BLaER1 (cell line): ENCODE data around the gene NUDC.
A peak's percentile ranks its signal among the peaks of the same experiment; 100 is the strongest.

Experiments
- H3K27ac ChIP-seq: shearing (Covaris generic); formaldehyde crosslinking; 2 replicates; pipeline ENCODE4 v1.8.1; 2022
- H3K27me3 ChIP-seq: shearing (Covaris generic); formaldehyde crosslinking; 2 replicates; pipeline ENCODE4 v1.8.1; 2022
- H3K36me3 ChIP-seq: shearing (Covaris generic); formaldehyde crosslinking; 2 replicates; pipeline ENCODE4 v1.8.1; 2022
- H3K4me1 ChIP-seq: shearing (Covaris generic); formaldehyde crosslinking; 2 replicates; pipeline ENCODE4 v1.8.1; 2022
- H3K4me2 ChIP-seq: shearing (Covaris generic); formaldehyde crosslinking; 2 replicates; pipeline ENCODE4 v1.8.1; 2022
- H3K4me3 ChIP-seq: shearing (Covaris generic); formaldehyde crosslinking; 2 replicates; pipeline ENCODE4 v1.8.1; 2022
- H3K9ac ChIP-seq: shearing (Covaris generic); formaldehyde crosslinking; 2 replicates; pipeline ENCODE4 v1.8.1; 2022
- H3K9me3 ChIP-seq: shearing (Covaris generic); formaldehyde crosslinking; 2 replicates; pipeline ENCODE4 v1.8.1; 2022
- H4K20me1 ChIP-seq: shearing (Covaris generic); formaldehyde crosslinking; 2 replicates; pipeline ENCODE4 v1.8.1; 2022
- Cebpa-rat ChIP-seq: shearing (Covaris generic); IDR thresholded peaks from 2 replicates; pipeline ENCODE4 v1.8.1; 2022

NUDC gene

DNA sequence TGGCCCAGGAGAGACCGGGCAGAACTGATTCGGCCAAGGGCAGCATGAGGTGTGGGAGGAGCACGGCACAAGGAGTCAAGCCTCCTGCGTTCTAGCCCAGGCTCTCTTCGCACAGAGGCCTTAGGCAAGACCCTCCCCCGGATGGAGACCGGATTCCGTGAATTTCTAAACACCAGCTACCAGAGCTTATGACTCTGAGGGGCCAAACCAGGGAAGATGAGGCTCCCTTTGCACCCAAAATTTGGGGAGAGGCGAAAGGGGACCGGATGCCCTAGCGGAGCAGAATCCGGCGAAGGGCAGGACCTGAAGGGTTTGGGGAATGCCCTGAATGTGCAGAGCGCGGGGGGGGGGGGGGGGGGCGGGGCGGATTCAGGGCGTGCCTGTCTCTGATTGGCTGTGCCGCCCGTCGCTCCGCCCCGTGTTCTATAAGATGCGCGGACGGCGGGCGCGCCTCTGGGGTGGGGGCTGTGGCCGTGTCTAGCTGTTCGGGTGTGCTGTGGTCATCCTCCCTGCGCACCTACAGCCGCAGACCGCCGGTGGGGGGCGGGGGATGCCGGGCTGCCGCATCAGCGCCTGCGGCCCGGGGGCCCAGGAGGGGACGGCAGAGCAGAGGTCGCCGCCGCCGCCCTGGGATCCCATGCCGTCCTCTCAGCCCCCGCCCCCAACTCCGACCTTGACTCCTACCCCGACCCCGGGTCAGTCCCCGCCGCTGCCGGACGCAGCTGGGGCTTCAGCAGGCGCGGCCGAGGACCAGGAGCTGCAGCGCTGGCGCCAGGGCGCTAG is 71.9 kb downstream of the NUDC start, which contains the start of gene TRNP1:
TSS of gene TRNP1 (plus strand) at position 456 of the 783 bp plus-strand sequence. CDS start at position 551, 95 bp downstream.
- Histone ChIP-seq H3K4me3 (peak within 1 kb of the TSS; percentile 76), H3K9me3 (no peaks in the 10 kb centered on the region), H3K36me3 (no peaks in the 10 kb centered on the region), H3K4me2 (peak within 1 kb of the TSS; percentile 100), H3K27me3 (peaks cover 49% of the 10 kb centered on the region), H3K9ac (peak within 1 kb of the TSS; percentile 59), H4K20me1 (0 out of 2 replicates have a peak, but pooled peaks cover 12% of the 10 kb centered on the region), H3K4me1 (peaks cover 39% of the 10 kb centered on the region), H3K27ac (peak within 1 kb of the TSS; percentile 26; the same call in 1 of the 2 replicates)
- no peak for TF ChIP-seq Cebpa-rat

DNA sequence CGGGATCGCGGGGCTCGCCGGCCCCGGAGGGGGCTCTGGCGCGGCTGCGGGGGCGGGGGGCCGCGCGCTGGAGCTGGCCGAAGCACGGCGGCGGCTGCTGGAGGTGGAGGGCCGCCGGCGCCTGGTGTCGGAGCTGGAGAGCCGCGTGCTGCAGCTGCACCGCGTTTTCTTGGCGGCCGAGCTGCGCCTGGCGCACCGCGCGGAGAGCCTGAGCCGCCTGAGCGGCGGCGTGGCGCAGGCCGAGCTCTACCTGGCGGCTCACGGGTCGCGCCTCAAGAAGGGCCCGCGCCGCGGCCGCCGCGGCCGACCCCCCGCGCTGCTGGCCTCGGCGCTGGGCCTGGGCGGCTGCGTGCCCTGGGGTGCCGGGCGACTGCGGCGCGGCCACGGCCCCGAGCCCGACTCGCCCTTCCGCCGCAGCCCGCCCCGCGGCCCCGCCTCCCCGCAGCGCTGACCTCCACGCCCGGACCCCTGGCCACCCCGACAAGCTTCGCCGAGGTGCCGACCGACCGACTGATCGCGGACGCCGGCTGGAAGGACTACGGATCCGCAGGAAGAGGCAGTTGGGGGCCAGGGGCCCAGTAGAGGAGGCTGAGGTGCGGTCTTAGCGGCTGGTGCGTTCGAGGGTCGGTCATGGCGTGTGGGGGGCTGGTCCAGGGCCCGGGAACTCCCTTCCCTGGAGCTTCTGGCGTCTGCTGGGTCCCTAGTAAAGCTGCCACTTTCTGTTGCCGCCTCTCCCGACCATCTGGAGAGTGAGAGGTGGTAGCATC is 72.7 kb downstream of the NUDC start:
- Histone ChIP-seq H3K27me3 (peaks cover 49% of the 10 kb centered on the region), H3K9ac (peak overlapping the region; percentile 59), H3K36me3 (no peaks in the 10 kb centered on the region), H3K4me1 (peaks cover 38% of the 10 kb centered on the region), H4K20me1 (0 out of 2 replicates have a peak, but pooled peaks cover 12% of the 10 kb centered on the region), H3K9me3 (no peaks in the 10 kb centered on the region), H3K4me3 (peak overlapping the region; percentile 76), H3K27ac (peak overlapping the region; percentile 26; the same call in 1 of the 2 replicates), H3K4me2 (peak overlapping the region; percentile 100)
- TF ChIP-seq Cebpa-rat = no peak

DNA sequence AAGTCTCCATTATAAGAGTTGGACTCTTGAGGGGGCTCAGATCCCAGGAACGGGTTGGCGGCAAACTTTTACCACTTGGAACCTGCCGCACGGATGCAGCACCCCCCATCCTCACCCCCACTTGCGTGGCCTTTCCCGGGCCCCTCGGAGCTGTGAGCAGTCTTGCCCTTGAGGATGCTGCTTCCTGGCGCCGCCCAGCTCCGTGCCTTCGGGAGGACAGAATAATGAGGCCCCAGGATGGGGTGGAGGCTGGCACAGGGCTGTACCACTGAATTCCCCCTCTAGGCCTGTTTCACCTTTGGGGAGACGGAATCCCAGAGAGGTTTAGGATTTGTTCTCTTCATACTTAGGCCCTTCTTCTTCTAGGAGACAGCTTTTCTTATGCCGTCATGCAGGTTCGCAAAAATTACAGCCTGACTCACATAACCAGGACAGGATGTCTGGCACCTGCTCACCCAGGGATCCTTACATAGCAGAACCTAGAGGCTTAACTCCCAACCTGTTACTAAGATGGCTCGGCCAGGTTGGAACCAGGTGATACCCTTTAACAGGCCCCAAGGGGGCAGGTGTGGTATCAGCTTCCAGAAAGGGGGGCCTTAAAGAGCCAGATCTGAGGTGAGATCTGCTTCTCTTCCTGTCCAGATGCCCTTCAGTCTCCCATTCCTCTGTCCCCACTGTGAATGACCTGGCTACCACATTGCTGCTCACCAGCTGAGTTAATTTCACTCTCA is 73.4 kb downstream of the NUDC start:
- Histone ChIP-seq H3K4me3 (peak overlapping the region; percentile 76), H3K27me3 (peaks cover 49% of the 10 kb centered on the region), H3K9me3 (no peaks in the 10 kb centered on the region), H3K4me1 (peaks cover 38% of the 10 kb centered on the region), H3K4me2 (peak overlapping the region; percentile 100), H3K27ac (no peak overlapping the region), H4K20me1 (0 out of 2 replicates have a peak, but pooled peaks cover 12% of the 10 kb centered on the region), H3K9ac (no peak overlapping the region), H3K36me3 (no peaks in the 10 kb centered on the region)
- no peak for TF ChIP-seq Cebpa-rat

DNA sequence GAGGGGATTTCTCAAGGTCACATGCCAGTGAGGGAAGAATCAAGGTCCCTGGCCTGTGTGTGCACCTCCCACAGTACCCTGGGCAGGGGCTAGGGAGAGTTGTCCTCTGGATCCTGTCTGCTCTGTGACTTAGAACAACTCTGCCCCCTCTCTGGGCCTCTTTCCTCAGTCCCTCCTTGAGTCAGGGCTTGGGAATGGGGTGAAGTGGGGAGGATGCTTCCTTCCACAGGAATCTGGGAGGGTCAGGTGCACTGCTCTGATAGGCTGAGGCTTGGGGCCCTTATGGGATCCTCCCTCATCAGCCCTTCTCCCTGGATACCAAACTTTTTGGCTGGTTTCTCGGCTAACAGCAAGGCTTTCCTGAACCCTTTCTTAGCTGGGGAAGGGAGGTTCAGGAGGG is 74.5 kb downstream of the NUDC start:
- Histone ChIP-seq H3K27ac (no peak overlapping the region), H4K20me1 (0 out of 2 replicates have a peak, but pooled peaks cover 12% of the 10 kb centered on the region), H3K9me3 (no peaks in the 10 kb centered on the region), H3K36me3 (no peaks in the 10 kb centered on the region), H3K4me3 (no peak overlapping the region), H3K27me3 (peaks cover 49% of the 10 kb centered on the region), H3K4me2 (no peak overlapping the region), H3K4me1 (peaks cover 48% of the 10 kb centered on the region), H3K9ac (no peak overlapping the region)
- TF ChIP-seq Cebpa-rat = no peak
